GM12873 (cell line): ENCODE measurements around the gene SLC25A13.

Source experiments
- CTCF ChIP-seq: IDR thresholded peaks from 2 replicates; pipeline ENCODE4 v1.5.1; 2012; ENCODE audit warnings: low read depth, mild to moderate bottlenecking, moderate library complexity, low read length, control low read depth; ENCODE audit not compliant: insufficient read depth; ENCODE audit errors: missing control alignments

The SLC25A13 gene

GRCh38 chr7:96179341-96179740 lies 142.6 kb downstream of the SLC25A13 start:
- TF ChIP-seq CTCF, result no peak

- no peak for TF ChIP-seq CTCF
Measured at GRCh38 chr7:96178581-96178980, 143.3 kb downstream of the SLC25A13 start.

GRCh38 chr7:96177353-96177752 lies 144.5 kb downstream of the SLC25A13 start:
- TF ChIP-seq CTCF, result no peak

- TF ChIP-seq CTCF, result no peak
Measured at GRCh38 chr7:96174812-96175211, 147.1 kb downstream of the SLC25A13 start.

- no peak for TF ChIP-seq CTCF
Measured at GRCh38 chr7:96173781-96174180, 148.1 kb downstream of the SLC25A13 start.

GRCh38 chr7:96169439-96169838 lies 152.5 kb downstream of the SLC25A13 start:
- no peak for TF ChIP-seq CTCF

- no peak for TF ChIP-seq CTCF
Measured at GRCh38 chr7:96167424-96167823, 154.5 kb downstream of the SLC25A13 start.
